ENCODE data around the gene TGM1.

The TGM1 gene

GRCh38 chr14:24292118-24292807, 29.3 kb upstream of the TGM1 start:
- DNase-seq (ENCODE audit: low spot score): no peak

GRCh38 chr14:24291446-24292117, 28.6 kb upstream of the TGM1 start:
- DNase-seq (ENCODE audit: low spot score): no peak

GRCh38 chr14:24290746-24291145, 27.8 kb upstream of the TGM1 start:
- no peak for DNase-seq (ENCODE audit: low spot score)

GRCh38 chr14:24289649-24290280, 26.8 kb upstream of the TGM1 start:
- no peak for DNase-seq (ENCODE audit: low spot score)

GRCh38 chr14:24286996-24287395, 24.0 kb upstream of the TGM1 start:
- no peak for DNase-seq (ENCODE audit: low spot score)

- DNase-seq (ENCODE audit: low spot score): no peak
Observed at GRCh38 chr14:24285351-24285750, 22.4 kb upstream of the TGM1 start.

- DNase-seq (ENCODE audit: low spot score): no peak
Observed at GRCh38 chr14:24284501-24285035, 21.6 kb upstream of the TGM1 start.

GRCh38 chr14:24283796-24284460, 21.0 kb upstream of the TGM1 start:
- no peak for DNase-seq (ENCODE audit: low spot score)

- DNase-seq (ENCODE audit: low spot score): no peak
Observed at GRCh38 chr14:24282736-24283135, 19.8 kb upstream of the TGM1 start.

- no peak for DNase-seq (ENCODE audit: low spot score)
Observed at GRCh38 chr14:24281636-24282035, 18.7 kb upstream of the TGM1 start.

GRCh38 chr14:24280797-24281460, 18.0 kb upstream of the TGM1 start:
- no peak for DNase-seq (ENCODE audit: low spot score)

GRCh38 chr14:24279301-24280186, 16.6 kb upstream of the TGM1 start:
- DNase-seq (ENCODE audit: low spot score): peak; percentile 70

GRCh38 chr14:24278424-24278823, 15.4 kb upstream of the TGM1 start:
- DNase-seq (ENCODE audit: low spot score): no peak

- peak; percentile 65 for DNase-seq (ENCODE audit: low spot score)
Observed at GRCh38 chr14:24277606-24278321, 14.8 kb upstream of the TGM1 start.

- DNase-seq (ENCODE audit: low spot score): no peak
Observed at GRCh38 chr14:24277071-24277470, 14.1 kb upstream of the TGM1 start.

GRCh38 chr14:24274101-24274543, 11.1 kb upstream of the TGM1 start:
- DNase-seq (ENCODE audit: low spot score): peak; percentile 87

- peak; percentile 9 for DNase-seq (ENCODE audit: low spot score)
Observed at GRCh38 chr14:24273422-24273998, 10.5 kb upstream of the TGM1 start.

- DNase-seq (ENCODE audit: low spot score): no peak
Observed at GRCh38 chr14:24272467-24272866, 9.5 kb upstream of the TGM1 start.

GRCh38 chr14:24271834-24272263, 8.9 kb upstream of the TGM1 start:
- DNase-seq (ENCODE audit: low spot score): no peak
